Activated T-cell treated with anti-CD3 and anti-CD28 coated beads for 24 hours (primary cell): ENCODE measurements around the gene ZBTB20.
"Not testable (repeated sequence)": the region's sequence is repeated elsewhere in the genome, so short reads cannot be mapped to it uniquely, and the experiment has no call there.

Source experiments
- DNase-seq: peaks from one replicate; pipeline ENCODE4 v3.0.0-alpha.2; 2020; ENCODE audit warnings: low read depth

Gene ZBTB20

GRCh38 chr3:115147329-115148141 is 447 bp upstream of the ZBTB20 start:
- DNase-seq: peak; percentile 96

- peak; percentile 27 for DNase-seq
Observed at GRCh38 chr3:115146032-115146417, 1.1 kb downstream of the ZBTB20 start.

GRCh38 chr3:115141033-115141757 is 5.9 kb downstream of the ZBTB20 start:
- no peak for DNase-seq

DNA sequence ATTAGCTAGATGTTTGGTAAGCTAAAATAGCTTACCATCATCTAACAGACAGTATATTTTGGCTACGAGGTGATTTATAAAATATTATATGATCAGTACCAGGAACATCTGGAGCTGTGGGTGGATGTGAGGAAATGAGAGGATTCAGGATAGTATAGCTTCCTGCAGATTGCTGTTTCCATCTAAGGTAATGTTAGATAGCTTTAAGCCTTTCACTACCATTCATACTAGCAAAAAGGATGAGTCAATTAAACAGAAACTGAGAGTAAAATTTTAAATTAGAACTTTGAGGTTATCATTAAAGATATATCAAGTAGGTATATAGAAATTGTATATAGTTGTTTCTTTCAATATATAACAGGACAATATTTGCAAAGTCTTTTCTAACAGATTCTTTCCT is 8.0 kb downstream of the ZBTB20 start:
- no peak for DNase-seq

DNA sequence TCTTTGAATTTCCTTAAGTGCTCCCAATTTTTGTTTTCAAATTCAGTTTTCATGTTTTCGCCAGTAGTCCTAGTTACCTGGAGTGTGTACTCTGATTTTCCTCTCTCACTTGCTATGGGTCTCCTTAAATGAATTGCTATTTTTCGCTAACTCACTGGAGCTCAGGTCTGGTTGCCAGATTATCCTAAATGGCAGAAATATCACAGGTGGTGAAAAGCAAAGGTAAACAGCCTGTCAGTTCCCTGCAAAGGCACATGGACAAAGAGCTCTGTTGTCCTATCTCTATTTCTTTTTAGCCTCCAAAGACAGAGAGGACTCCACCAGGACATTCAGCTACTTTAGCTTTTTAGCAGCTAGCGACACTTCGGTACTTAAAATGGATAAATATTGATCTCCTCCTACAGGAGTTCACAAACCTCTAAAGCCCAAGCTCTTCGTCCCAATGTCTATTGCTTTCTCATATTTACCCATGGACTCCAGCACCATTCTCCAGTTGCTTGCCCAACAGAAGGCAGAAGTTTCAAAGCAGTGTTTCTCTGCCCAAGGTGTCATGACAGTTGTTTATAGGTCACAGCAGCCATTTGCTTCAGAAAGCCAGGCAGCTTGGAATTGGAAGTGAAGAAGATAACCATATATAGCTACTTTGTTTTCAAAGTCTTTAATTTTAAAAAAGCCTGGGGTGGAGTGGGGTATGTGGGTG is 12.3 kb downstream of the ZBTB20 start:
- no peak for DNase-seq

DNA sequence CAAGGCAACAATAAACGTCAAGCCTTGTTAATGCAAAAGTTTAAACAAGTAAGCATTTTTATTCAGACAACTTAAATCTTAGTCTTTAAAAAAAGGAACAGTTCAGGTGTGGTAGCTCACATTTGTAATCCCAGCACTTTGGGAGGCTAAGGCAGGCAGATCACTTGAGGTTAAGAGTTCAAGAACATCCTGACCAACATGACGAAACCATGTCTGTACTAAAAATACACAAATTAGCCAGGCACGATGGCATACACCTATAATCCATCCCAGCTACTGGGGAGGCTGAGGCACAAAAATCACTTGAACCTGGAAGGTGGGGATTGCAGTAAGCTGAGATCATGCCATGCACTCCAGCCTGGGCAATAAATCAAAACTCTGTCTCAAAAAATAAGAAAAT is 19.9 kb downstream of the ZBTB20 start:
- DNase-seq: no peak

DNA sequence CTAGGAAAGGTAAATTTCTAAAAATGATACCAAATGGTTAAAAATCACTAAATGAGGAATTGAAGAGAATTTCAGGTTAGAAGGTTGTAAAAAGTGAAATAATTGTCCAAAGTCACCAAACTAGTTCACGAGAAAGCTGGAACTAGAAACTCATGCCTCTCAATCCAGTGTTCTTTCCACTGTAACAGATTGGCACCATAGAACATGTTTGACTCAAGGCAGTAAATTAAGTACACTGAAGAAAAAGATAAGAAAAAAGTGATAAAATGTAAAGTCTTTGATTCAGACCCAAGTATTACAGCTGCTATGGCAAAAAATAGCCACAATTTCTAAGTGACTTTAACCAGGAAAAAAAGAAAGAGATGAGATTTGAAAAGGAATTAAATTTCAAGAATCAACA is 26.5 kb downstream of the ZBTB20 start:
- no peak for DNase-seq

GRCh38 chr3:115113367-115113766 is 33.7 kb downstream of the ZBTB20 start:
- DNase-seq: no peak

GRCh38 chr3:115111632-115112031 is 35.5 kb downstream of the ZBTB20 start:
- DNase-seq: no peak

DNA sequence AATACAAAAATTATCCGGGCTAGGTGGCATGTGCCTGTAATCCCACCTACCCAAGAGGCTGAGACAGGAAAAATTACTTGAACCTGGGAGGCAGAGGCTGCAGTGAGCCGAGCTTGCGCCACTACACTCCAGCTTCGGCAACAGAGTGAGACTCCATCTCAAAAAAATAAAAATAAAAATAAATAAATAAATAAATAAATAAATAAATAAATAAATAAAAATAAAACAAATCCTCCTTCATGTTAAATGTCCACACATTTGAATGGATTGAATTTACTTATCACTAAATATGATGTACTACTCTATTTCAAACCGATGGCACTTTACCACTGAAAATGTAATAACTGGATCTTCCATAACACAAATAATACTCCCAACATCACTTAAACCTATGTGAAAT is 36.3 kb downstream of the ZBTB20 start:
- no peak for DNase-seq

GRCh38 chr3:115110066-115110465 is 37.0 kb downstream of the ZBTB20 start:
- DNase-seq: not testable (repeated sequence)

GRCh38 chr3:115108614-115109013 is 38.5 kb downstream of the ZBTB20 start:
- no peak for DNase-seq

DNA sequence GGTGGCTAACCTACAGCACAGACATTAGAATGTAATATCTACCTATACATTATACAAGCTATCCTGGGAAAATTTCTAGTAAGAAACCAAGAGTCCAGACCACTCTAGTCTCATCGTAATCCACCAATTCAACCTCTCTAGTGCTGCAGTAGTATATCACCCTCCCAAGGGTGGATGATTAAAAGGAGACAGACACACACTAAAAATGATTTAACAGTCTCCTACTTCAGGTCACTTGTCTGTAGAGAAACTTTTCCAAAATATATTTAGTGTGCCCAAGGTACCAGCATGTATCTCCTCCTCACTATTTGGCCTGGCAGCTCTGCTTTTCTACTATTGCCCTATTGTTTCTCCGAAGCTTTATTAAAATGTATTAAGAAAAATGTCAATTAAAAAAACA is 45.0 kb downstream of the ZBTB20 start:
- DNase-seq: no peak

- DNase-seq: no peak
Observed at GRCh38 chr3:115100806-115101205, 46.3 kb downstream of the ZBTB20 start.

DNA sequence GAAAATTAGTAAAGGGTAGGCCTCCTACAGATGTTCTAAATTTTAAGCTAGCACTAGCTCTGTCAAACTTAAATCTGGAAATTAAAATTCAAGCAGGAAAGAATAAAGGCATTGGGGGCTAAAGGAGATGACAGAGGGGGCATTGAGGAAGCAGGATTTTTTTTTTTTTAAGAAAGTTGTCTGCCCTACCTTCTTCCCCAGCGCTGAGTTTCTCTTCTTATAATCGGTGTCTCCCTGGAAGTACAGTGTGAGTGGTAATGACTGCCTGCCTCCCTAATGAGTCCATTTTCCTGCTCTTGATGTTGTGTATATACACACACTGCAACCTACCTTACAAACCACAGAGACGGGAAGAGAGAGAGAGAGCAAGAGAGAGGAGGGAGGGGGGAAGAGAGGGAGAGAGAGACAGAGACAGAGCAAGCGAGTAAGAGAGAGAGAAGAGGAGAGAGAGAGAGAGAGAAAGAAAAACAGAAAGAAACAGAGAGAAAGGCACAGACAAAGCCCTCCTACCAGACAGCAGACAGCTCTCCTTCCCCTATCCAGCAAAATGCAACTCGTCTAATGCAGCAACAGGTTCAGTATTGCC is 47.0 kb downstream of the ZBTB20 start:
- no peak for DNase-seq

GRCh38 chr3:115099134-115099985 is 47.7 kb downstream of the ZBTB20 start:
- DNase-seq: no peak

- DNase-seq: no peak
Observed at GRCh38 chr3:115098354-115099073, 48.6 kb downstream of the ZBTB20 start.

DNA sequence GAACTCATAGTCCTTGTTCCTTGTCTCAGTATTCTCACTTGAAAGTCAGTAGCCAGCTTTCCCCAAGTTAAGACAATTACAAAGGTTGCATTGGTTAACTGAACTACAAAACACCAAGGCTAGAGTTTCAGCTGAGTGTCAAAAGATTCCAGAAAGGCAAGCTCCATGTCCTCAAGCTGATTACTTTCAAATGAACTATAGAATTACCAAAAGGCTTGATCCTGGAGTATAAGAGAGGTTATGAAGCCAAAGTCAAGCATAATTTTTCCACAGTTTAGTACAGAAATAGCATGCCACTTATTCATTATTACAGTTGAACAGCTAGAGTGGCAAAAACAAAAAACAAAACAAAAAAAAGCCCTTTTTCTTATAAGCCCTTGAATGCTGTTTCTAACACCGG is 51.9 kb downstream of the ZBTB20 start:
- DNase-seq: no peak

- DNase-seq: no peak
Observed at GRCh38 chr3:115092220-115092791, 54.8 kb downstream of the ZBTB20 start.

DNA sequence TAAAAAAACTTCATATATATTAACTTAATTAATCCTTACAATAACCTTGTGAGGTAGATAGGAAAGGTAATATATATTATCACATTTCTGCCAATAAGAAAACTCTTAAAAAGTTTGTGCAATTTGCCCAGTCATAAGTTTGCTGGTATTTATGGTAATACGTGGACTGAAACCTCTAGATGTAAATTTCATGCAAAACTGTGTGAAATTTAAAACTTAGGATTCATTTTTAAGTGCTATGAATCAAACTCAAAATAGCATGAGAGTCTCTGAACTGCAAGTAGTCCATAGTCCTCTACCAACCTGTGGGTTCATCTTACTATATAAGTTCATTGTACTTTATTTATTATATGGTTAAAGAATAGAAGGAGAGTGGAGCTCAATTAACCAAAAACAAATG is 56.4 kb downstream of the ZBTB20 start:
- DNase-seq: no peak

GRCh38 chr3:115089481-115089880 is 57.6 kb downstream of the ZBTB20 start:
- DNase-seq: no peak
